H9 (cell line): ENCODE results near the gene NPRL2. TPM values are rescaled to one million over a fixed set of nuclear protein-coding genes. Genes with fewer than 3 reads are reported as not detected.

Experiments
- DNase-seq: peaks from one replicate; pipeline ENCODE4 v3.0.0-alpha.2; 2017
- H2AFZ ChIP-seq: one replicate; pipeline ENCODE4 v1.6.1; 2013; ENCODE audit warnings: mild to moderate bottlenecking, low read length, control low read depth, moderate library complexity
- H2AK5ac ChIP-seq: 2 replicates; pipeline ENCODE4 v1.6.1; 2013; ENCODE audit warnings: low read length, control low read depth, mixed read lengths; ENCODE audit not compliant: insufficient read length
- H2BK120ac ChIP-seq: one replicate; pipeline ENCODE4 v1.6.1; 2013; ENCODE audit warnings: low read depth, mild to moderate bottlenecking, low read length, control low read depth, inconsistent platforms; ENCODE audit not compliant: poor library complexity, severe bottlenecking
- H2BK12ac ChIP-seq: 2 replicates; pipeline ENCODE4 v1.6.1; 2013; ENCODE audit warnings: low read length, control low read depth, mixed read lengths, low read depth; ENCODE audit not compliant: insufficient read length
- H2BK15ac ChIP-seq: 2 replicates; pipeline ENCODE4 v1.6.1; 2013; ENCODE audit warnings: low read depth, low read length, control low read depth
- H2BK20ac ChIP-seq: one replicate; pipeline ENCODE4 v1.6.1; 2013; ENCODE audit warnings: low read depth, mild to moderate bottlenecking, low read length, control low read depth, inconsistent platforms; ENCODE audit not compliant: poor library complexity, severe bottlenecking
- H2BK5ac ChIP-seq: 2 replicates; pipeline ENCODE4 v1.6.1; 2013; ENCODE audit warnings: low read length, control low read depth, mixed read lengths; ENCODE audit not compliant: insufficient read length
- H3K14ac ChIP-seq: 2 replicates; pipeline ENCODE4 v1.6.1; 2013; ENCODE audit warnings: low read length, control low read depth; ENCODE audit not compliant: insufficient read depth
- H3K18ac ChIP-seq: 2 replicates; pipeline ENCODE4 v1.6.1; 2013; ENCODE audit warnings: low read depth, mild to moderate bottlenecking, mixed read lengths, low read length, control low read depth; ENCODE audit not compliant: insufficient read length
- H3K23ac ChIP-seq: 2 replicates; pipeline ENCODE4 v1.6.1; 2013; ENCODE audit warnings: low read length, control low read depth, mixed read lengths, low read depth; ENCODE audit not compliant: insufficient read length
- H3K23me2 ChIP-seq: 2 replicates; pipeline ENCODE4 v1.6.1; 2013; ENCODE audit warnings: low read depth, mild to moderate bottlenecking, mixed read lengths, low read length, control low read depth; ENCODE audit not compliant: insufficient read length, poor library complexity, severe bottlenecking
- H3K27ac ChIP-seq: 2 replicates; pipeline ENCODE4 v1.5.1; 2013; ENCODE audit warnings: low read length, control low read depth, mixed read lengths, low read depth; ENCODE audit not compliant: insufficient read length
- H3K27me3 ChIP-seq: 2 replicates; pipeline ENCODE4 v1.6.1; 2013; ENCODE audit warnings: low read length, control low read depth, inconsistent platforms; ENCODE audit not compliant: insufficient read depth
- H3K4ac ChIP-seq: 2 replicates; pipeline ENCODE4 v1.6.1; 2013; ENCODE audit warnings: low read depth, mild to moderate bottlenecking, control low read depth, inconsistent platforms, low read length, moderate library complexity
- H3K4me1 ChIP-seq: 2 replicates; pipeline ENCODE4 v1.6.1; 2013; ENCODE audit warnings: low read length, control low read depth, inconsistent platforms; ENCODE audit not compliant: insufficient read depth
- H3K4me2 ChIP-seq: 2 replicates; pipeline ENCODE4 v1.6.1; 2013; ENCODE audit warnings: low read length, control low read depth, mixed read lengths; ENCODE audit not compliant: insufficient read length, insufficient read depth
- H3K56ac ChIP-seq: 2 replicates; pipeline ENCODE4 v1.6.1; 2013; ENCODE audit warnings: low read depth, mild to moderate bottlenecking, mixed read lengths, low read length, control low read depth; ENCODE audit not compliant: insufficient read length
- H3K79me1 ChIP-seq: 2 replicates; pipeline ENCODE4 v1.6.1; 2013; ENCODE audit warnings: low read depth, mild to moderate bottlenecking, moderate library complexity, low read length, control low read depth, inconsistent platforms; ENCODE audit not compliant: insufficient read depth, poor library complexity, severe bottlenecking
- H3K79me2 ChIP-seq: 2 replicates; pipeline ENCODE4 v1.6.1; 2013; ENCODE audit warnings: low read length, control low read depth, inconsistent platforms; ENCODE audit not compliant: insufficient read depth
- H3K9ac ChIP-seq: 2 replicates; pipeline ENCODE4 v1.6.1; 2013; ENCODE audit warnings: low read length, control low read depth, mixed read lengths; ENCODE audit not compliant: insufficient read length; ENCODE audit errors: extremely low read depth
- H3K9me3 ChIP-seq: one replicate; pipeline ENCODE4 v1.6.1; 2013; ENCODE audit warnings: low read depth, low read length, inconsistent platforms; ENCODE audit not compliant: control insufficient read depth
- H3T11ph ChIP-seq: one replicate; pipeline ENCODE4 v1.6.1; 2013; ENCODE audit warnings: mild to moderate bottlenecking, low read length, control low read depth, inconsistent platforms
- H4K20me1 ChIP-seq: one replicate; pipeline ENCODE4 v1.6.1; 2013; ENCODE audit not compliant: control insufficient read depth, insufficient read length, insufficient read depth
- H4K5ac ChIP-seq: 2 replicates; pipeline ENCODE4 v1.6.1; 2013; ENCODE audit warnings: low read depth, mild to moderate bottlenecking, mixed read lengths, low read length, control low read depth; ENCODE audit not compliant: insufficient read length
- H4K8ac ChIP-seq: replicated peaks from 2 replicates; pipeline ENCODE4 v1.6.1; 2013; ENCODE audit warnings: low read length, control low read depth, mixed read lengths, low read depth; ENCODE audit not compliant: insufficient read length
- H4K91ac ChIP-seq: 2 replicates; pipeline ENCODE4 v1.6.1; 2013; ENCODE audit warnings: low read depth, mild to moderate bottlenecking, moderate library complexity, mixed read lengths, low read length, control low read depth; ENCODE audit not compliant: insufficient read length
- H3K27ac Mint-ChIP-seq, 3 experiments: 2 replicates in 2 of 3; 3 replicates in 1 of 3; pipeline ENCODE4 v1.8.0; 2020 to 2021; ENCODE audit warnings: mixed read lengths in 3 of 3, mild to moderate bottlenecking in 1 of 3, moderate library complexity in 1 of 3
- H3K27me3 Mint-ChIP-seq: 2 replicates; pipeline ENCODE4 v1.8.0; 2021; ENCODE audit warnings: low read depth, mild to moderate bottlenecking, moderate library complexity, mixed read lengths
- H3K36me3 Mint-ChIP-seq, 3 experiments: 2 replicates in 2 of 3; 3 replicates in 1 of 3; pipeline ENCODE4 v1.8.0; 2020 to 2021; ENCODE audit warnings: low read depth in 3 of 3, mixed read lengths in 3 of 3; ENCODE audit not compliant: insufficient read depth in 1 of 3
- H3K4me1 Mint-ChIP-seq, 2 experiments: 2 replicates each; pipeline ENCODE4 v1.8.0; 2020; ENCODE audit warnings: mixed read lengths in 2 of 2
- H3K4me3 Mint-ChIP-seq, 2 experiments: 2 replicates in 1 of 2; 3 replicates in 1 of 2; pipeline ENCODE4 v1.8.0; 2020 to 2021; ENCODE audit warnings: mild to moderate bottlenecking in 2 of 2, mixed read lengths in 2 of 2, moderate library complexity in 1 of 2
- H3K9me3 Mint-ChIP-seq, 2 experiments: 2 replicates in 1 of 2; 3 replicates in 1 of 2; pipeline ENCODE4 v1.8.0; 2020; ENCODE audit warnings: mild to moderate bottlenecking in 2 of 2, mixed read lengths in 2 of 2, moderate library complexity in 1 of 2
- WGBS: extraction: QIAGEN DNeasy Blood & Tissue Kit; methylation state at CpG from one replicate; pipeline ENCODE4 v1.1.7; 2013; ENCODE audit warnings: missing lambda C conversion rate, low lambda C conversion rate, mixed read lengths; ENCODE audit not compliant: insufficient read length; ENCODE audit errors: extremely low coverage; 5-methylcytosine and 5-hydroxymethylcytosine counted together
- total RNA-seq: library from RNA; stranded (reverse); gene quantifications from 2 replicates; pipeline ENCODE4 v1.2.1, GENCODE V29; 2021
- TF ChIP-seq, protein P1 (sequence below): fragments of 200-600 bp; sonication (generic); conservative IDR thresholded peaks from 3 replicates; pipeline ENCODE4 v1.8.0; 2021; ENCODE audit warnings: antibody characterized with exemption, mild to moderate bottlenecking

The NPRL2 gene
- total RNA-seq, 1 experiment from 2014 or later, result 23.4 TPM

DNA sequence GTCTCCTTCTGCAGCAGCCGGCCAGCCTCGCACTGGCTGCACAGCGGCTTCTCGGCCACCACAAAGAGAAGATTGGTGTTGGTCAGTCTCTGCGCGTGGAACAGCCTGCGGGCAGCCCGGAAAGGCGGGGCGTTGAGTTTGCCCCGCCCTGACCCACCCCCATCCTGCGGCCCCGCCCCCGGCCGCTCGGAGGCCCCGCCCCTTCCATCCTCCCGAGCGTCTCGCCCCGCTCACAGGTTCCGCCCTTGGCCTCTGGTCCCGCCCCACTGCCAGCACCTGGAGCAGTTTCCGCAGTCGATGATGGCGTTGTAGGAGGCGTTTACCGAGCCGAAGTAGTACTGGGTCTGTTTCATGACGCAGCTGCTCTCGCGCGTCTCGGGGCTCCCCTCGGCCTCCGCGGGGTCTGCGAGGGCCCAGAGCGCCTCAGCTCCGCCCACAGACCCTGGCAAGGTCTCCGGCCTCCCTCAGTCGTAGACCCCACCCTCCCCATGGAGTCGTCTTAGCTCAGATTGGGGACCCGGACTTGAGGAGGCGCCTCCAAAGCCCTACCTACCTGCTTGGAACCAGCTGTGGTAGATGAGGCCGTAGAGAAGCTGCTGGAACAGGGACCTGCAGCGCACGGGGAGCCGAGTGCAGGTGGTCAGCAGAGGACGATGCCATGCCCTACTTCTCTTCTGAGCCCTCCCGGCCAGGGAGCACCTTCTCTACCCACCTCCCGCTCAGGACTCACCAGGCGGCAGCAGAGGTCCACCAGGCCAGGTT is 14.7 kb upstream of the NPRL2 start:
- H3K27ac Mint-ChIP-seq, result no peak overlapping the region; a peak in 1 of 7 replicates
- DNase-seq, result peak; percentile 97
- H3K27ac ChIP-seq, result no peak overlapping the region
- no peak overlapping the region for H2BK120ac ChIP-seq
- H3K36me3 Mint-ChIP-seq, result no peaks in the 10 kb centered on the region
- TF ChIP-seq, protein P1, sequence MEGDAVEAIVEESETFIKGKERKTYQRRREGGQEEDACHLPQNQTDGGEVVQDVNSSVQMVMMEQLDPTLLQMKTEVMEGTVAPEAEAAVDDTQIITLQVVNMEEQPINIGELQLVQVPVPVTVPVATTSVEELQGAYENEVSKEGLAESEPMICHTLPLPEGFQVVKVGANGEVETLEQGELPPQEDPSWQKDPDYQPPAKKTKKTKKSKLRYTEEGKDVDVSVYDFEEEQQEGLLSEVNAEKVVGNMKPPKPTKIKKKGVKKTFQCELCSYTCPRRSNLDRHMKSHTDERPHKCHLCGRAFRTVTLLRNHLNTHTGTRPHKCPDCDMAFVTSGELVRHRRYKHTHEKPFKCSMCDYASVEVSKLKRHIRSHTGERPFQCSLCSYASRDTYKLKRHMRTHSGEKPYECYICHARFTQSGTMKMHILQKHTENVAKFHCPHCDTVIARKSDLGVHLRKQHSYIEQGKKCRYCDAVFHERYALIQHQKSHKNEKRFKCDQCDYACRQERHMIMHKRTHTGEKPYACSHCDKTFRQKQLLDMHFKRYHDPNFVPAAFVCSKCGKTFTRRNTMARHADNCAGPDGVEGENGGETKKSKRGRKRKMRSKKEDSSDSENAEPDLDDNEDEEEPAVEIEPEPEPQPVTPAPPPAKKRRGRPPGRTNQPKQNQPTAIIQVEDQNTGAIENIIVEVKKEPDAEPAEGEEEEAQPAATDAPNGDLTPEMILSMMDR, result no peak; the same call in 2 of the 3 replicates
- 0 out of 2 replicates have a peak overlapping the region, but pooled peaks have one; percentile 14 for H3K14ac ChIP-seq
- no peaks in the 10 kb centered on the region; a peak in 1 of 5 replicates for H3K9me3 Mint-ChIP-seq
- H2BK5ac ChIP-seq, result no peak overlapping the region
- H3K79me1 ChIP-seq, result no peaks in the 10 kb centered on the region
- H4K91ac ChIP-seq, result no peak overlapping the region
- H3K23ac ChIP-seq, result no peak overlapping the region
- no peaks in the 10 kb centered on the region for H4K20me1 ChIP-seq
- H2AK5ac ChIP-seq, result no peak overlapping the region
- peak overlapping the region; percentile 21 for H3K9ac ChIP-seq
- H3K27me3 ChIP-seq, result no peaks in the 10 kb centered on the region
- no peak overlapping the region for H3K4ac ChIP-seq
- peaks cover 17% of the 10 kb centered on the region for H3K27me3 Mint-ChIP-seq
- H2BK15ac ChIP-seq, result no peak overlapping the region
- H3K4me1 Mint-ChIP-seq, result peaks cover 7 to 12% of the 10 kb centered on the region in 2 experiments
- H2BK20ac ChIP-seq, result no peak overlapping the region
- H2AFZ ChIP-seq, result no peak overlapping the region
- H3K4me2 ChIP-seq, result peak overlapping the region; percentile 63
- no peak overlapping the region for H3T11ph ChIP-seq
- no peak overlapping the region for H2BK12ac ChIP-seq
- H3K9me3 ChIP-seq, result no peaks in the 10 kb centered on the region
- no CpG with 5 or more reads among the region's 53 CpGs for WGBS
- H3K56ac ChIP-seq, result no peak overlapping the region
- H3K23me2 ChIP-seq, result peaks cover 10% of the 10 kb centered on the region
- H4K8ac ChIP-seq, result no peak overlapping the region
- H3K4me1 ChIP-seq, result no peaks in the 10 kb centered on the region
- no peak overlapping the region for H3K18ac ChIP-seq
- peak overlapping the region; percentile 68 to 85 for H3K4me3 Mint-ChIP-seq
- no peaks in the 10 kb centered on the region for H3K79me2 ChIP-seq
- H4K5ac ChIP-seq, result no peak overlapping the region
